DMS114 treated with DMSO at 0.1 percent for 48 hours (cell line): ENCODE data around the gene SLFN5.
A peak's percentile ranks its signal among the peaks of the same experiment; 100 is the strongest.
"Not testable (repeated sequence)": the region's sequence is repeated elsewhere in the genome, so short reads cannot be mapped to it uniquely, and the experiment has no call there.

Experiments
- DNase-seq: peaks from one replicate; lab custom pipeline; 2025; ENCODE audit not compliant: unreplicated experiment; lab: John Stamatoyannopoulos, UW

Gene SLFN5

GRCh38 chr17:35242805-35243560 lies at the start of gene SLFN5:
Gene SLFN5 (plus strand): TSS chr17:35243072. CDS start chr17:35258691, 15,619 bp downstream.
- peak; percentile 76 for DNase-seq

DNA sequence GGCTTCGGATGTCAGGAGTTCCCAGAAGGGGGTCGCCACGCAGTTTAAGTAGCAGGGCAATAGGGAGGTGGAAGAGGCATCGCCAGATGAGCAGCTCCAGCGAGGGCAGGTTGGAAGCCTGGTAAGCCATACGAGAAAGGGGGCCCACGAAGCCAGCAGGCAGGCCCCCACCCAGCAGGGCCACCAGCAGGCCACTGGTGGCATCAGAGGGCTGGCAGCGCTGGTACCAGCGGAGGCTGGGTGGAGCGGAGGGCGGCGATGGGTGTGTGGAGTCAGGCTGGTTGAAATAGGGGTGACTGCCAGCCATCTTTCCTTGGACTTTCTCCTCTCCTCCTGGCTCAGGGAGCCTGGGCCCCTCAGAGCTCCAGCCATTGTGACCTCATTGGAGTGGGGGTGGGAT lies 48.9 kb upstream of the SLFN5 start, which contains the start of gene SLC35G3:
TSS of gene SLC35G3 (minus strand) at position 393 of the 400 bp plus-strand sequence. CDS start at position 307, 86 bp downstream.
- not testable (repeated sequence) for DNase-seq

DNA sequence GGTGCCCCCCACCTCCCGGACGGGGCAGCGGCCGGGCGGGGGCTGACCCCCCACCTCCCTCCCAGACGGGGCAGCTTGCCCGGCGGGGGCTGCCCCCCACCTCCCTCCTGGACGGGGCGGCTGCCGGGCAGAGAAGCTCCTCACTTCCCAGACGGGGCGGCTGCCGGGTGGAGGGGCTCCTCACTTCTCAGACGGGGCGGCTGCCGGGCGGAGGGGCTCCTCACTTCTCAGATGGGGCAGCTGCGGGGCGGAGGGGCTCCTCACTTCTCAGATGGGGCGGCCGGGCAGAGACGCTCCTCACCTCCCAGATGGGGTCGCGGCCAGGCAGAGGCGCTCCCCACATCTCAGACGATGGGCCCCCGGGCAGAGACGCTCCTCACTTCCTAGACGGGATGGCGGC lies 47.8 kb upstream of the SLFN5 start:
- not testable (repeated sequence) for DNase-seq

DNA sequence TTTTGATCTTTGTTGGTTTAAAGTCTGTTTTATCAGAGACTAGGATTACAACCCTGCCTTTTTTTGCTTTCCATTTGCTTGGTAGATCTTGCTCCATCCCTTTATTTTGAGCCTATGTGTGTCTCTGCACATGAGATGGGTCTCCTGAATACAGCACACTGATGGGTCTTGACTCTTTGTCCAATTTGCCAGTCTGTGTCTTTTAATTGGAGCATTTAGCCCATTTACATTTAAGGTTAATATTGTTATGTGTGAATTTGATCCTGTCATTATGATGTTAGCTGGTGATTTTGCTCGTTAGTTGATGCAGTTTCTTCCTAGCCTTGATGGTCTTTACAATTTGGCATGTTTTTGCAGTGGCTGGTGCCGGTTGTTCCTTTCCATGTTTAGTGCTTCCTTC lies 40.3 kb upstream of the SLFN5 start:
- DNase-seq: not testable (repeated sequence)

DNA sequence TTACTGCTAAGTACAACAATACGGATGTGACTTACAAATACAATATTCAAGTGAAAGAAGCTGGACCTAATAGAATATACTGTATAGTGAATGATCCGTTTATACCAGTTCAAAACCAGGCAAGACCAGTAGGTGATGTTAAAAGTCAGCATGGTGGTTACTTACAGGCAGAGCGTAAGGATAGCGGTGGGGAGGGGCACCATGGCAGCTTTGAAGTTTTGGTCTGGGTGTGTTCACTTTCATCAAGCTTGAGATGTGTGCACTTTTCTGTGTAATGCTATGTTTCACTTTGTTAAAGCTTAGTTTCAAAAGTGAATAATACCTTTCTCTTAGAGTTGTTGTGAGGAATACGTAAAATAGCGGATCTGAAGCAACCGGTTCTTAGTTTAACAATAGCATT lies 32.1 kb upstream of the SLFN5 start:
- DNase-seq: no peak

- no peak for DNase-seq
These were observed 30.2 kb upstream of the SLFN5 start for GRCh38 chr17:35212668-35213067.

DNA sequence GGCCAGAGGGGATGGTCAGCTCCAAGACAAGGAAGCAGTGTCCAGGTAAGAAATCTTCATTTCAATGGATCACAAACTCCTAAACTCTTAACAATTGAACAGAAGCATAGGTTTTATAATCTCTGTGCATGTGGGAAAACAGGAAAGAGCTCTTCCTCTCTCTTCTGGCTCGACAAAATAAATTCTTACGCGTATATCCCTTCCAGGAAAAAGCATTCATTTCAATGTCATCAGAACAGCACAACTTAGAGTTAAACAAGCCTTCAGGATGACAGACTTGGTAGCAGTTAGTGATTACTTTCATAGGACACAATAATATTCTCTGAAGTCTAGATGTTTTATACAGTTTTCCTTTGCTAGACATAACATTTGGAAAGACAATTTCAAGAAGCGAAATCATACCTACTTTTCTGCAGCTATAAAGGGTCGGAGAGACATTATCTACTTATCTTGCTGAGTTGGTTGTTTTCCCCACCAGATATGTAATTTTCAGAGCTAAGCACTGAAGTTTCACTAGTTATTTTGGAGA lies 29.4 kb upstream of the SLFN5 start:
- no peak for DNase-seq

GRCh38 chr17:35214192-35214591 lies 28.7 kb upstream of the SLFN5 start:
- DNase-seq: no peak

DNA sequence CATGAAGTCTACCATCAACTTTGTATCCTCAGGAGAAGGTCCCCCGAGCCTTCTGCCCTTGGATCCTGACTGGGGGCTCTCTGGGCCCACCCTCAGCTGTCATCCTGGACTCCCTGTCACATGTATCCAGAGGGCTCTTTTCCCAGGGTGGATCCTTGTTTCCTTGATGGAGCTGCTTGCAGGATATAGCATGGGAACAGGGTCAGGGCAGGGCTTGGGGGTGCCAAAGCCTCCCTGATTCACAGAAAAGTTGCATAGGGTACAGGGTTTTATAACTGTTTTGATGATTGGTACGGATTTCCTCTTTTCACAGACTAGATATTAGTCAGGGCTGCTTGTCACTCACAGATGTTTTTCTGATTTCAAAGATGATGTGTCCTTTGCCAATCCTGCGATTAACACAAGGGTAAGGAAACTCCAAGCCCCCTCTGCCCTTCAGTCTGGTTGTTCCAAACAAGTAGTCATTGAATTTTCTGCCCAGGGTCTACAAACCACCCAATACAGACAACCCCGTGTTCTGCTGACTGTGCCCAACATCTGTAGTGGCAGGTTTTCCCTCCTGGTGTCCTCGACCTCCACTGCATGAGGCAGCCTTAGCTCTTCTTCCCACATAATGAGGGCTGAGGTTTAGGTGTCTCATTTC lies 28.1 kb upstream of the SLFN5 start:
- DNase-seq: no peak

GRCh38 chr17:35217107-35217506 lies 25.8 kb upstream of the SLFN5 start:
- no peak for DNase-seq

- no peak for DNase-seq
These were observed 24.0 kb upstream of the SLFN5 start for GRCh38 chr17:35218915-35219314.

GRCh38 chr17:35222452-35222851 lies 20.4 kb upstream of the SLFN5 start:
- no peak for DNase-seq

DNA sequence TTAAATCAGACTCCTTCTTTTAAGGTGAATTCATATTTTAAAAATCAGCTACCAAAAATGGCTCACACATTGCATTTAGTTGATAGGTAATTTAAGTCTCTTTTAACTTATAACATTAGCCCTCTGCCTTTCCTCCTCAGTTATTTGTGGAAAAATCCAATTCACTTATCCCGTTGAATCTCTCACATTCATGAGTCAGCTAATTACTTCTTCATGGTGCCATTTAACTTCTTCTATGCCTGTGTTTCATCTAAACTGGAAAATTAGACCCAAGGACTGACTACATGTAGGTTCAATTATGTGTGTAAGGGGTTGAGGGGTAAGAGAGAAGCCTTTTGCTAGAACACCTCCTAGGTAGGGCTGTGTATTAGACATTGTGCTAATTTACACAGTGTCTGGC lies 18.4 kb upstream of the SLFN5 start:
- no peak for DNase-seq

DNA sequence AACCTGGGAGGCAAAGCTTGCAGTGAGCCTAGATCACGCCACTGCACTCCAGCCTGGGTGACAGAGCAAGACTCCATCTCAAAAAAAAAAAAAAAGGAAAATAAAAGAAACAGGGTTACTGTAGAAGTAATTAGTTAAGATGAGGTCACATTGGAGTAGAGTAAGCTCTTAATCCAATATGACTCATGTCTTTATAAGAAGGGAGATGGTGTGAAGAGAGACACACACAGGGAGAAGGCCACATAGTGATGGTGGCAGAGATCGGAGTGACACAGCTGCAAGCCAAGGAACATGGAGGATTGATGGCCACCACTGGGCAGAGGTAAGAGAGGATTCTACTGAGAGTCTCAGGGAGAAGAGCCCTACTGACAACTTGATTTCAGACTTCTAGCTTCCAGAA lies 15.3 kb upstream of the SLFN5 start:
- no peak for DNase-seq

- no peak for DNase-seq
These were observed 13.2 kb upstream of the SLFN5 start for GRCh38 chr17:35229638-35230037.

GRCh38 chr17:35234315-35234714 lies 8.6 kb upstream of the SLFN5 start:
- not testable (repeated sequence) for DNase-seq

DNA sequence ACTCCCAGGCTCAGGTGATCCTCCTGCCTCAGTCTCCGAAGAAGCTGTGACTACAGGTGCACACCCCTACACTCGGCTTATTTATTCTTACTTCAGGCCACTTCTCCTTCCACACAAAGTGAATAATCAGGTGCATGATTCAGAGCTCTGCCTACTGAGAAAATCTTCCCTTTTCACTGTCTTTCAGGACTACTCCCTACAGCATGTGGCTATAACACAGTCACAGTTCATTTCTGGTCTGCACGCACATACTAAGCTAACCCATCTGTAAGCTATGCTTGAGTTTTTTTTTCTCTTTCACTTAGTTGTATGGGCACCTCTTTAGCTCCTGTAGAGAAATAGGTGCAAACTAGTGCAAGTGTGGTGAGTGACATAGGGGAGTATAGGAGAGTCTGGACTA lies 7.6 kb upstream of the SLFN5 start:
- DNase-seq: no peak

DNA sequence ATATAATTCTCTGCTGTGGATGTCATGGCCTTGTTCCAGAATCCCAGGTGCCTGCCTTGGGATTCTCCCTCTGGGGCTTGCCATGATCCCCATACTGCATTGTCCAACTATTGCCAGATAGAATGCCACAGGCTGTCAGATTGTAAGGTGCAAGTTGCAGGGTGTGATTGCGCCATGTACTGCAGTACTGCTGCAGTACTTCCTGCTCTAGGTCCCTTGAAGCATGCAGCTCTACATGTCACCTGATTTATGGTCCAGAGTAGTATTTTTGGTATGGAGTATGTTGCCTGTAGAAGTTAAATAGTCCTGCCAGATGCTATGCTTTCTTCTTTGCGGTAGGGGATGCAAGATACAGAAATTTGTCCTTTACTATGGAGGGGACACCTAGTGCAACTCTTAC lies 7.0 kb upstream of the SLFN5 start:
- DNase-seq: no peak

- no peak for DNase-seq
These were observed 6.1 kb upstream of the SLFN5 start for GRCh38 chr17:35236821-35237220.

GRCh38 chr17:35238821-35239220 lies 4.1 kb upstream of the SLFN5 start:
- DNase-seq: no peak

DNA sequence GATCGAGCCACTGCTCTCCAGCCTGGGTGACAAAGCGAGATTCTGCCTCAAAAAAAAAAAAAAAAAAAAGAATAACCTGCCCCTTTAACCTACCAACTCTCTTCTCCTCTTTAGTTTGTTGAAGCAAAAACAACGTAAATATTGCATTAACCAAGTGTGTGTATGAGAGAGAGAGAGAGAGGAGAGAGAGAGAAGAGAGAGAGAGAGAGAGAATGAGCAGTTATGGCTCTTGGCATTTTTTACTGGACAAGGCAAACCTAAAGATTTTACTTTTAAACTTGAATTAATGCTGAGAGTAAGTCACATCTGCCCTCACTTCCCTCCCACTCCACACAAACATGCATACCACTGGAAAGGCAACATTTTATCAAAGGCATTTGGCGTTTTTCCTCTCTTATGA lies 3.0 kb upstream of the SLFN5 start:
- DNase-seq: no peak

GRCh38 chr17:35240861-35241260 lies 2.0 kb upstream of the SLFN5 start:
- DNase-seq: no peak
